GM12873 (cell line): Measurements from ENCODE around the gene CKS1B.

Experiments
- TF ChIP-seq, protein P1 (sequence below): IDR thresholded peaks from 2 replicates; pipeline ENCODE4 v1.5.1; 2012; ENCODE audit warnings: low read depth, mild to moderate bottlenecking, moderate library complexity, low read length, control low read depth; ENCODE audit not compliant: insufficient read depth; ENCODE audit errors: missing control alignments

Gene CKS1B

DNA sequence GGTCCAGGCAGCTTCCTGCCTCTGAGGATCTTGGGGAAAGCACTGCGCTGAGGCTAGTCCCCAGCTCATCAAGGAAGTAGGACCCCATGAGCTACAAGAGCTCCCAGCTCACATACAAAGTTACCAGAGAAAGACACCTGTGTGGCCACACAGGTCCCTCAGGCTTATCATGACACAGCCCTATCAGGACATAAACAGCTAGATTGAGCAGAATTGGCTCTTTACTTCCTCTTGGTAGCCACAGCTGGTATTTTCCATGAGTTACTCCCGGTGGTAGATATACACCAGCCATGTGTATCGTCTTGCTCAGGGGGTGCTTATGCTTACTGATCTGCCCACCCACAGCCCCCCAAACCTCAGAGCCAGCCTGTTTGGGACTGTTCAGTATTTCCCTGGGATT, 20.1 kb downstream of the CKS1B start:
- TF ChIP-seq, protein P1, sequence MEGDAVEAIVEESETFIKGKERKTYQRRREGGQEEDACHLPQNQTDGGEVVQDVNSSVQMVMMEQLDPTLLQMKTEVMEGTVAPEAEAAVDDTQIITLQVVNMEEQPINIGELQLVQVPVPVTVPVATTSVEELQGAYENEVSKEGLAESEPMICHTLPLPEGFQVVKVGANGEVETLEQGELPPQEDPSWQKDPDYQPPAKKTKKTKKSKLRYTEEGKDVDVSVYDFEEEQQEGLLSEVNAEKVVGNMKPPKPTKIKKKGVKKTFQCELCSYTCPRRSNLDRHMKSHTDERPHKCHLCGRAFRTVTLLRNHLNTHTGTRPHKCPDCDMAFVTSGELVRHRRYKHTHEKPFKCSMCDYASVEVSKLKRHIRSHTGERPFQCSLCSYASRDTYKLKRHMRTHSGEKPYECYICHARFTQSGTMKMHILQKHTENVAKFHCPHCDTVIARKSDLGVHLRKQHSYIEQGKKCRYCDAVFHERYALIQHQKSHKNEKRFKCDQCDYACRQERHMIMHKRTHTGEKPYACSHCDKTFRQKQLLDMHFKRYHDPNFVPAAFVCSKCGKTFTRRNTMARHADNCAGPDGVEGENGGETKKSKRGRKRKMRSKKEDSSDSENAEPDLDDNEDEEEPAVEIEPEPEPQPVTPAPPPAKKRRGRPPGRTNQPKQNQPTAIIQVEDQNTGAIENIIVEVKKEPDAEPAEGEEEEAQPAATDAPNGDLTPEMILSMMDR, result no peak

DNA sequence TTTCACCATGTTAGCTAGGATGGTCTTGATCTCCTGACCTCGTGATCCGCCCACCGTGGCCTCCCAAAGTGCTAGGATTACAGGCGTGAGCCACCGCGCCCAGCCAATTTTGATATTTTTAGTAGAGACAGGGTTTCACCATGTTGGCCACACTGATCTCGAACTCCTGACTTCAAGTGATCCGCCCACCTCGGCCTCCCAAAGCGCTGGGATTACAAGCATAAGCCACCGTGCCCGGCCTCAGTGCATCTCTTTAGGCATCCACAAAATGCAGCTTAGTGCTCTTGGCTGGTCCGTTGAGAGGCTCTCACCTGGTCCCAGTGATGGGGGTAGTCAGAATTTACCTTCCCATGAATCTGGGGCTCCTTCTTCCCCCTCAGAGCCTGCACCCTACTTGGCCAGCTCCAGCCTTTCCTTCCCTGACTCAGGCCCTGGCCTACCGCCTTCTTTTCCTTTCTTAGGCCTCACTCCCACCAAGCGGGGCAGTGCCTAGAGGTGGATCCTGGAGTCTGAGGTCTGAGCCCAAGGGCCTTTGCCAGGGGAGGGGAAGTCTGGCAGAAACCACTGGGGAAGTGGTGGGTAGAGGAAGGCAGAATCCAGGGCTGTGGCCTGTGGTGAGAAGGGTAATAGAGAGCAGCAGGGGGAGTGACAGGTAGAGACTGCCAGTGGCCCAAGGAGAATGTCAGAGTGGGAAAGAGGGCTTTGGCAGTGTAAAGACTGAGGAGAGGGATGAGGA, 22.7 kb downstream of the CKS1B start:
- TF ChIP-seq, protein P1, result no peak

GRCh38 chr1:154998201-154998780, 23.8 kb downstream of the CKS1B start:
- TF ChIP-seq, protein P1, result peak; percentile 27

DNA sequence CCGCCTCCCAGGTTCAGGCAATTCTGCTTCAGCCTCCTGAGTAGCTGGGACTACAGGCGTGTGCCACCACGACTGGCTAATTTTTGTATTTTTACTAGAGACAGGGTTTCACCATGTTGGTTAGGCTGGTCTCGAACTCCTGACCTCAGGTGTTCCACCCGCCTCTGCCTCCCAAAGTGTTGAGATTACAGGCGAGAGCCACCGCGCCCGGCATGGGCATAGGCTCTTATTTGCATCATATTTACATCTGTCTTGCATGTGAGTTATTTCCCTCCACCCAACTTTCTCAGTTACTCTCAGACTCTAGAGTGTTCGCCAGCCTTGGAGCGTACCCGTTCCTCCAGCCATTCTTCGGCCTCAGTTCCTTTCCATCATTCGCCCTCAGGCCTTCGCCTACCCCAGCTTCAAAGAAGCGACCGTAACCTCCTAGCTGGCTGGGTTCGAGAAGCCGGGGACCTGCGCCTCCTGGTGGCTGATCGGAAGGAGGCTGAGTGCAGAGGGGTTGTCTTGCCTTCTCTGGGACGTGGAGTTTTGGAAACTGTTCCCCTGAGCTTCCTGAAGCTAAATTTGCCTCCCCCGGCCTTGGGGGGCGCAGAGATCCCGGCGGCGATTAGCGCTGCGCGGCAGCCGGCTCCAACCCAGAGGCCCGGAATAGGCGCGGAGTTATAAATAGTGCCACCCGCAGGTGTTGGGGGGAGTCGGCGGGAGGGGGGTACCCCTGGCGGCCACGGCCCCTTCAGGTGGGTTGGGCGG, 24.5 kb downstream of the CKS1B start:
- TF ChIP-seq, protein P1, result peak; percentile 97

- TF ChIP-seq, protein P1, result no peak
Measured at GRCh38 chr1:154999571-155000410, 25.3 kb downstream of the CKS1B start.

GRCh38 chr1:155000411-155000725, 25.9 kb downstream of the CKS1B start:
- TF ChIP-seq, protein P1, result no peak
